HG03103 (cell line): ENCODE results near the gene FAHD1.

Source experiments
- ATAC-seq: cut with Tn5 transposase; IDR thresholded peaks from one replicate; pipeline ENCODE4 v1.9.1; 2021; ENCODE audit warnings: low read depth; ENCODE audit not compliant: unreplicated experiment

The FAHD1 gene

GRCh38 chr16:1816396-1817275, 10.4 kb upstream of the FAHD1 start:
- ATAC-seq: no peak

- ATAC-seq: no peak
Observed at GRCh38 chr16:1817276-1817589, 9.8 kb upstream of the FAHD1 start.

DNA sequence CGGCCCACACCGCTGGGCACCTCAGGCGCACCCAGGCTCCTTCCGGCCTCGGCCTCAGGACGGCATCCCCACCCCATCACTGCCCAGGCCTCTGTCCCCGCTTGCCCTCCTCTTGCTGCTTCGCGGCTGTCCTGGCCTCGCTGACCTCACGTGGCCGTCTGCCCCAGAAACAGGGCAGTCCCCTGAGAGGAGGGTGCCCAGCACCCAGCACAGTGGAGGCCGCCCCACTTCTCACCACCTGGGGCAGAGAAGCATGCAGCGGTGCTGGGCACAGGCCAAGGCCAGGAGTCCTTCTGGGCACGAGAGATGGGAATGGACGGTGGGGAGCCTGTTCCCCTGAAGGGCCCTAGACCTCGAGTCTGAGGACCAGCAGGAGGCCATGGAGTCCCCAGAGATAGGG, 9.3 kb upstream of the FAHD1 start:
- ATAC-seq: no peak

- no peak for ATAC-seq
Observed at GRCh38 chr16:1818204-1818872, 8.7 kb upstream of the FAHD1 start.

GRCh38 chr16:1818873-1819525, 8.0 kb upstream of the FAHD1 start:
- no peak for ATAC-seq

DNA sequence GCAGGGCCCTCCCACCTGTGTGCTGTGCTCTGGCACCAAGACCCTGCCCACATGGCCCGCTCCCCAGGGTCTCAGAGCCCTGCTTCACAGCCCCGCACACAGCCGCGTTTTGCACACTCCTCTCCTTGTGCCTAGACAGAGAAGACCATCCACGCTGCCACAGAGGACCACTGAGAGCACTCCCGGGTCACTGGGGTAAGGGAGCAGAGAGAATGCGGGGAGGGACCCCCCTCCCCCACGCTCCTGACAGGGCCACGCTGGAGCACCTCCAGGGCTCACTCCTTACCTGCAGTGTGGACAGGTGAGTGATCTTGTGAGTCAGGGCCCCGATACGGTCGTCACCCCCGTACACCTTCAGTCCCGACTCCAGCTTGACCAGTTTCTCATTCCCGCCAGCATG, 7.4 kb upstream of the FAHD1 start:
- ATAC-seq: no peak

GRCh38 chr16:1820096-1820945, 6.7 kb upstream of the FAHD1 start:
- ATAC-seq: no peak

DNA sequence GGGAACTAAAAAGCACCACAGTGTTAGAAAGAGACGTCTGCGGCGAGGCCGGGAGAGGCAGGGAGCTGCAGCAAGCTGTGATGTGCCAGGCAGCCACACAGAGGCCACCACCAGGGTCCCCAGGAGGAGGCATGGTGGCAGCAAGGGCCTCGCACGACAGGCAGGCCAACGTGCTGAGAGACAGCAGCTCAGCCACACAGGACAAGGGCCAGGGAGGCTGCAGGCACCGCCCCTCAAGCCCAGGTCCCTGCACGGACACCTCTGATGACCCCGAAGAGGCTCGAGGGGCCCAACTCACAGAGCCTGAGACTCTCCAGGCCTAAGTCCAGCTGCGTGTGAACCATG, 6.1 kb upstream of the FAHD1 start:
- no peak for ATAC-seq

- ATAC-seq: no peak
Observed at GRCh38 chr16:1821861-1822611, 5.0 kb upstream of the FAHD1 start.

GRCh38 chr16:1822801-1823200, 4.2 kb upstream of the FAHD1 start:
- ATAC-seq: no peak

DNA sequence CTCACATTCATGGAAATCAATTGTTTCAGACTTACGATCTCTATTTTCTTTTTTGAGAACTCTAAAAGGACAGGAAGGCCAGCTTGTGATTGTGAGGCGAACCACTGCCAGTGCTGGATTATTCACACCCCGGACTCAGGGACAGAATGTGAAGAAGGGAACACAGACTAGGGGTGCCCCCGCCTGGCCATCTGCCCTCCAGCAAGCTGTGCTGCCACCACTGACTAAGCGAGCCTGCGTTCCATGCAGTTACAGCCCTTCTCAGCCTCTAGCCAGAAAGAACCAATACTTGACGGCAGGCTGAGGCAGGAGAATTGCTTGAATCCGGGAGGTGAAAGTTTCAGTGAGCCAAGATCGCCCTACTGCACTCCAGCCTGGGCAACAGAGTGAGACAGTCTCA, 3.2 kb upstream of the FAHD1 start:
- ATAC-seq: no peak

DNA sequence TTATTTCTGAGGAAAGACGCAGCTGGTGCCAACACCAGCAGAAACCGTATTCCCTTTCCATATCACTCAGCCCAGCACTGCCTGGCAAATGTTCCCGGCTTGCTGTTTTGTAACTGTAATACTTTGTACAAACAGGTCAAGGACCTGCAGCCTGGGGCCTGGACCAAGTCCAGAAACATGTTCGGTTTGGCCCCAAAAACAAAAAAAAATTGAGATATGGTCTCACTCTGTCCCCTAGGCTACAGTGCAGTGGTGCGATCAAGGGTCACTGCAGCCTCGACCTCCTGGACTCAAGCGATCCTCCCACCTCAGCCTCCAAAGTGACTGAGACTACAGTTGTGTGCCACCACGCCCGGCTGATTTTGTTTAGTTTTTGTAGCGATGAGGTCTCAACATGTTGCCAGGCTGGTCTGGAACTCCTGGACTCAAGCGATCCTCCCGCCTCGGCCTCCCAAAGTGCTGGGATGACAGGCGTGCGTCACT, 1.6 kb upstream of the FAHD1 start:
- no peak for ATAC-seq

- peak; percentile 31 for ATAC-seq
Observed at GRCh38 chr16:1825864-1826690, 929 bp upstream of the FAHD1 start.

DNA sequence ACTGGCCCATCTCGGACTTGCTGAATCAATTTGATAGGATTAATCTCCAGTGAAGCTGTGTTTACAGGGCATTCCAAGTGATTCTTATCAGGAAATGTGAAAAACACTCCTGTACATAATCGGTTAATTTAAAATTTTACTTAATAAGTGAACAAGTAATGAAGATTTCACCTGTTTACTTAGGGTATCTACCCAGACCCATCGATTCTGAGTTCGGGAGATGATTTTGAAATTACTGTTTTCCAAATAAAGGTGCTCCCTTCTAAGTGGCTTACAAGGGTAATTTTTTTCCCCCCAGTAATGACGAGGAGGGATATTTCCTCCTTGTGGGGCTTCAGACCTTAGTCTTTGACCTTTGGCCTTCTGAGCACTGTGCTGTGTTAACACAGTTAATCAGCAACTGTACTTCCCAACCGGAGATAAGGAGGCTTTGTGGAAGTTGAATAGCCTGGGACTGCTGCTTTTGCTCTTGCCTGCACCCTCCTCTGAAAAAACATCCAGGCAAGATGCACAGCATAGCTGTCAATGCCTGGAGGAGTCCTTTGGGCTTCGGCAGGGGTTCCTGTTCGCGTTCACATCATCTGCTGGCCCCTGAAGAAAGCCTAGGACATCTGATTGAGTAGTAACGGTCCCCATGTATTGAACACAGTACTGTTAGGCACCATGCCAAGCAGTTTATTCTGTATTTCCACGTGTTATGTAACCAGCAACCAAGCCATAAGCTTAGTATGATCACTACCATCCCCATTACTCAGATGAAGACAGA, 1.8 kb downstream of the FAHD1 start:
- no peak for ATAC-seq

DNA sequence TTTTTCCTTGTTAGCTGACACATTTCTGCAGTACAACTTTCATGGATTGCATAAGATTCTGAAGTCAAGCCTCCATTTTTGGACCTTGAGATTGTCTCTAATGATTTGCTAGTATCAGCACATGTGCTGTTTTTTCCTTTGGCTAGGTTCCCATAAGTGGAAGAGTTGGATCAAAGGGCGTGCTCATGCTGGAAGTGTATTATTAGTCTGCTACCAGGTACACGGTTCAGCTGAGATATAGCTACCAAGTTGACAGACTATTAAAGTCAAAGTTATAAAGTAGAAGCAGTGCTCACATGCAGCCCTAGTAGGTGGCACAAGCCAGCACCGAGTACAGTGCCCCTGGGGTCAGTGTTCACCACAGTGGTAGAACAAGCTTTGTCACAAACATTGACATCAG, 3.2 kb downstream of the FAHD1 start:
- ATAC-seq: no peak

GRCh38 chr16:1831186-1832075, 4.4 kb downstream of the FAHD1 start:
- ATAC-seq: no peak

- ATAC-seq: no peak
Observed at GRCh38 chr16:1832838-1833454, 5.9 kb downstream of the FAHD1 start.
